ENCODE measurements around the gene UPF1. TPM values are rescaled to one million over a fixed set of nuclear protein-coding genes. Genes with fewer than 3 reads are reported as not detected.

Gene UPF1
- total RNA-seq, 1 donor from 2014 or later, result 57.8 TPM

Other genes with a start within 250 kb of the UPF1 start
- 47.4 and 54.6 TPM in 2 replicates for gene REX1BD, start 243.2 kb upstream of the UPF1 start, total RNA-seq
- 18.5 and 53.1 TPM in 2 replicates for gene CRLF1, start 225.2 kb upstream of the UPF1 start, total RNA-seq
- gene TMEM59L, start 219.1 kb upstream of the UPF1 start, total RNA-seq, result 5.6 and 8.8 TPM in 2 replicates
- 4.4 and 6.0 TPM in 2 replicates for gene KLHL26, start 194.9 kb upstream of the UPF1 start, total RNA-seq
- 8.4 and 8.8 TPM in 2 replicates for gene CRTC1, start 148.3 kb upstream of the UPF1 start, total RNA-seq
- gene COMP, start 40.7 kb upstream of the UPF1 start, total RNA-seq, result 1.7 and 2.3 TPM in 2 replicates
- 4.9 and 6.8 TPM in 2 replicates for gene CERS1, start 64.2 kb downstream of the UPF1 start, total RNA-seq
- gene COPE, start 87.4 kb downstream of the UPF1 start, total RNA-seq, result 265 and 298 TPM in 2 replicates
- 61.2 and 68.3 TPM in 2 replicates for gene DDX49, start 87.8 kb downstream of the UPF1 start, total RNA-seq
- gene HOMER3, start 109.3 kb downstream of the UPF1 start, total RNA-seq, result 41.9 and 42.2 TPM in 2 replicates
- 73.8 and 77.6 TPM in 2 replicates for gene SUGP2, start 201.6 kb downstream of the UPF1 start, total RNA-seq
- 31.9 and 36.0 TPM in 2 replicates for gene ARMC6, start 201.6 kb downstream of the UPF1 start, total RNA-seq
- 7.6 and 7.9 TPM in 2 replicates for gene SLC25A42, start 232.0 kb downstream of the UPF1 start, total RNA-seq

All from astrocyte (in vitro differentiated cells and primary cell).